Memory B cell (primary cell): Measurements from ENCODE around the gene CDC42BPA.

Source experiments
- ATAC-seq: fragments of 150-1000 bp; cut with Tn5 transposase; 2 replicates; pipeline ENCODE4 v1.10.0; 2021; ENCODE audit warnings: low read depth, mild to moderate bottlenecking, moderate library complexity
- DNase-seq, 2 donors: peaks; one replicate each; pipeline ENCODE4 v3.0.0; 2022; ENCODE audit warnings: low spot score in 2 of 2
- H3K27ac Mint-ChIP-seq: one replicate; pipeline ENCODE4 v1.8.0; 2022; ENCODE audit warnings: mild to moderate bottlenecking, moderate library complexity, mixed read lengths
- H3K27me3 Mint-ChIP-seq: one replicate; pipeline ENCODE4 v1.8.0; 2022; ENCODE audit warnings: mixed read lengths
- H3K36me3 Mint-ChIP-seq: one replicate; pipeline ENCODE4 v1.8.0; 2022; ENCODE audit warnings: mild to moderate bottlenecking, mixed read lengths
- H3K4me1 Mint-ChIP-seq: one replicate; pipeline ENCODE4 v1.8.0; 2022; ENCODE audit warnings: mixed read lengths
- H3K4me3 Mint-ChIP-seq: one replicate; pipeline ENCODE4 v1.8.0; 2022; ENCODE audit warnings: mild to moderate bottlenecking, moderate library complexity, mixed read lengths
- H3K9me3 Mint-ChIP-seq: one replicate; pipeline ENCODE4 v1.8.0; 2022; ENCODE audit warnings: mixed read lengths

Gene CDC42BPA

GRCh38 chr1:226981386-226981817 lies 336.9 kb downstream of the CDC42BPA start:
- H3K9me3 Mint-ChIP-seq = no peaks in the 10 kb centered on the region
- DNase-seq = no peak
- H3K27ac Mint-ChIP-seq = no peak overlapping the region

GRCh38 chr1:226980565-226981385 lies 337.5 kb downstream of the CDC42BPA start:
- DNase-seq = no peak
- Mint-ChIP-seq H3K4me1 (peaks cover 5% of the 10 kb centered on the region), H3K27ac (no peak overlapping the region), H3K27me3 (no peaks in the 10 kb centered on the region), H3K4me3 (no peak overlapping the region), H3K36me3 (peaks cover 24% of the 10 kb centered on the region), H3K9me3 (no peaks in the 10 kb centered on the region)
- ATAC-seq = no peak

More at GRCh38 chr1:226981386-226981817, 336.9 kb downstream of the CDC42BPA start:
- H3K4me1 Mint-ChIP-seq = peaks cover 5% of the 10 kb centered on the region
- H3K4me3 Mint-ChIP-seq = no peak overlapping the region
- H3K36me3 Mint-ChIP-seq = peaks cover 31% of the 10 kb centered on the region
- H3K27me3 Mint-ChIP-seq = no peaks in the 10 kb centered on the region
- ATAC-seq = no peak

GRCh38 chr1:226980122-226980560 lies 338.2 kb downstream of the CDC42BPA start:
- peaks cover 5% of the 10 kb centered on the region for H3K4me1 Mint-ChIP-seq
- no peak for DNase-seq
- no peak overlapping the region for H3K4me3 Mint-ChIP-seq
- H3K36me3 Mint-ChIP-seq = peaks cover 24% of the 10 kb centered on the region
- H3K9me3 Mint-ChIP-seq = no peaks in the 10 kb centered on the region
- no peak for ATAC-seq
- no peak overlapping the region for H3K27ac Mint-ChIP-seq
- H3K27me3 Mint-ChIP-seq = no peaks in the 10 kb centered on the region

- ATAC-seq (no peak), DNase-seq (no peak)
- Mint-ChIP-seq H3K27me3 (no peaks in the 10 kb centered on the region), H3K4me3 (no peak overlapping the region), H3K9me3 (no peaks in the 10 kb centered on the region), H3K27ac (no peak overlapping the region), H3K36me3 (peaks cover 25% of the 10 kb centered on the region), H3K4me1 (peaks cover 5% of the 10 kb centered on the region)
These were observed 338.7 kb downstream of the CDC42BPA start for GRCh38 chr1:226979517-226980121.

DNA sequence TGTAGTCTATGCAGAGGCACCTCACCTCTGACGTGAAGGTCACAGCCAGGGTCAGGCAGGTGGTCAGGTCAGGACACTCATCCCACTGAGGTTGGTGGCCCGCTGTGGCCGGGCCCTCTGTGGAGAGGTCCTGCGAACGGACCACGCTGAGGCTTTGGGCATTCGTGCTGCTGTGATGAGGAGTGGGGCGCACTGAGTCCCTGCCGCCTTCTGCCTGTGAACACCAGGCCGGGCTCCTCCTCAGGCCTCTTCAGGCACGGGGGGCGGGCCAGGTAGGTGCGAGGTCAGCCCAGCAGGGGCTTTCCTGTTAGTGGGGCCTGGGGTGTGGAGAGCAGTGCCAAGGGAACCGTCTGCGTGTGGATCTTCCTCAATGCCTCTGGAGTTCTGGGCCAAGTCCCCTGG lies 339.2 kb downstream of the CDC42BPA start:
- no peak for DNase-seq
- Mint-ChIP-seq H3K36me3 (peaks cover 24% of the 10 kb centered on the region), H3K27me3 (no peaks in the 10 kb centered on the region), H3K4me1 (peaks cover 5% of the 10 kb centered on the region), H3K27ac (no peak overlapping the region), H3K9me3 (no peaks in the 10 kb centered on the region), H3K4me3 (no peak overlapping the region)
- no peak for ATAC-seq

DNA sequence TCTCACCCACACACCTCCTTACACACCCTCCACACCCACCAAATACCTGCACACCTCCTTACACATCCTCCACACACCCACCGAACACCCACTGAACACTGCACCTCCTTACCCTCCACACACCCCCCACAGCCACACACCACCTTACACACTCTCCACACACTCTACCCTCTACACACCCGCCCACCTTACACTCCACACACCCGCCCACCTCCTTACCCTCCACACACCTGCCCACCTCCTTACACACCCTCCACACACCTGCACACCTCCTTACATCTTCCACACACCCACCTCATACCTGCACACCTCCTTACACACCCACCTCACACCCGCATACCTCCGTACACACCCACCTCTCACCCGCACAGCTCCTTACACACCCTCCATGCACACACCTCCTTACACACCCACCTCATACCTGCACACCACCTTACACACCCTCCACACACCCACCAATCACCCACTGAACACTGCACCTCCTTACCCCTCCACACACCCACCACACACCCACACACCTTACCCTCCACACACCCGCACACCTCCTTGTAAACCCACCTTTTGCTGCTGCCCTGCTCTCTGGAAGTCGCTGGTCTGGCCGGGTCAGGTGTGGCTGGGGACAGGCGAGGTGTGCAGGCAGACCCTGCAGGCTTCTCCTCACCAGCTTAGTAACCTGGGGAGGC lies 339.7 kb downstream of the CDC42BPA start:
- no peak overlapping the region for H3K4me3 Mint-ChIP-seq
- peaks cover 5% of the 10 kb centered on the region for H3K4me1 Mint-ChIP-seq
- no peak for ATAC-seq
- DNase-seq = no peak
- no peak overlapping the region for H3K27ac Mint-ChIP-seq
- H3K27me3 Mint-ChIP-seq = no peaks in the 10 kb centered on the region
- peaks cover 22% of the 10 kb centered on the region for H3K36me3 Mint-ChIP-seq
- H3K9me3 Mint-ChIP-seq = no peaks in the 10 kb centered on the region

DNA sequence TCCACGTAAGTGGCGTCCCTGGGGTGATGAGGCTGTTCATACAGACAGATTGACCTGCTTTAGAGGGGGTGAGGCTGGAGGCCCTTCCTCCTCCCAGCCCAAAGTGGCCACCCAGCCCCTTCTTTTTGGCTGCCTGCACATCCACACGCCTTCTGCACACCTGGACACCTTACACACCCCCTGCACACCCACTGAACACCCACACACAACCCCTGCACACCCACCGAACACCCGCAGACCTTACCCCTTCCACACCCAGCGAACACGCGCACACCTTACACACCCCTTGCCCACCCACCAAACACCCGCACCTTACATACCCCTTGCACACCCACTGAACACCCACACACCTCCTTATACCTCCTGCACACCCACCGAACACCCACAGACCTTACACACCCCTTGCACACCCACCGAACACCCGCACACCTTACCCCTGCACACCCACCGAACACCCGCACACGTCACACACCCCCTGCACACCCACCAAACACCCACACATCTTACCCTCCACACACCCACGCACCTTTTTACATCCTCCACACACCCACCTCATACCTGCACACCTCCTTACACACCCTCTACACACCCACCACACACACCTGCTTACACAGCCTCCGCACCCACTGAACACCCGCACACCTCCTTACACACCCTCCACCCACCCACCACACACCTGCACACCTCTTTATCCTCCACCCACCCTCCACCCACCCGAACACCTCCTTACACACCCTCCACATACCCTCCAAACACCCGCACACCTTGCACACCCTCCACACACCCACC lies 340.5 kb downstream of the CDC42BPA start:
- DNase-seq (no peak), ATAC-seq (no peak)
- Mint-ChIP-seq H3K27ac (no peak overlapping the region), H3K4me3 (no peak overlapping the region), H3K9me3 (no peaks in the 10 kb centered on the region), H3K27me3 (no peaks in the 10 kb centered on the region), H3K36me3 (peaks cover 19% of the 10 kb centered on the region), H3K4me1 (peaks cover 5% of the 10 kb centered on the region)

- Mint-ChIP-seq H3K4me3 (no peak overlapping the region), H3K9me3 (no peaks in the 10 kb centered on the region), H3K27ac (no peak overlapping the region), H3K27me3 (no peaks in the 10 kb centered on the region), H3K4me1 (peaks cover 6% of the 10 kb centered on the region), H3K36me3 (peaks cover 20% of the 10 kb centered on the region)
- DNase-seq (no peak), ATAC-seq (no peak)
These were observed 341.2 kb downstream of the CDC42BPA start for GRCh38 chr1:226976978-226977642.

GRCh38 chr1:226976276-226976977 lies 341.9 kb downstream of the CDC42BPA start:
- DNase-seq (no peak), ATAC-seq (no peak)
- H3K9me3 Mint-ChIP-seq = peaks cover 6% of the 10 kb centered on the region
- H3K4me3 Mint-ChIP-seq = no peak overlapping the region
- no peak overlapping the region for H3K27ac Mint-ChIP-seq
- peaks cover 12% of the 10 kb centered on the region for H3K4me1 Mint-ChIP-seq
- H3K27me3 Mint-ChIP-seq = no peaks in the 10 kb centered on the region
- H3K36me3 Mint-ChIP-seq = peaks cover 27% of the 10 kb centered on the region

- ATAC-seq (no peak), DNase-seq (no peak)
- Mint-ChIP-seq H3K27me3 (no peaks in the 10 kb centered on the region), H3K27ac (no peak overlapping the region), H3K9me3 (peaks cover 6% of the 10 kb centered on the region), H3K36me3 (peaks cover 27% of the 10 kb centered on the region), H3K4me3 (no peak overlapping the region), H3K4me1 (peaks cover 12% of the 10 kb centered on the region)
These were observed 342.7 kb downstream of the CDC42BPA start for GRCh38 chr1:226975259-226976250.

GRCh38 chr1:226974544-226975258 lies 343.6 kb downstream of the CDC42BPA start:
- H3K4me3 Mint-ChIP-seq = no peak overlapping the region
- H3K27me3 Mint-ChIP-seq = no peaks in the 10 kb centered on the region
- H3K27ac Mint-ChIP-seq = no peak overlapping the region
- peaks cover 12% of the 10 kb centered on the region for H3K4me1 Mint-ChIP-seq
- H3K9me3 Mint-ChIP-seq = peaks cover 6% of the 10 kb centered on the region
- peaks cover 29% of the 10 kb centered on the region for H3K36me3 Mint-ChIP-seq
- no peak for DNase-seq
- no peak for ATAC-seq
